HG03039 (cell line): ENCODE data around the gene CBLB.

Experiments used
- ATAC-seq: cut with Tn5 transposase; IDR thresholded peaks from one replicate; pipeline ENCODE4 v1.9.1; 2021; ENCODE audit warnings: mild to moderate bottlenecking, moderate library complexity; ENCODE audit not compliant: unreplicated experiment

Gene CBLB

GRCh38 chr3:105868742-105869530 lies at the start of gene CBLB:
Gene CBLB, minus strand, starts transcription at chr3:105869012. Its CDS starts 1,435 bp downstream, at chr3:105867577.
- peak; percentile 88 for ATAC-seq

GRCh38 chr3:105916767-105917166 lies 48.0 kb upstream of the CBLB start:
- no peak for ATAC-seq

GRCh38 chr3:105915524-105915923 lies 46.7 kb upstream of the CBLB start:
- no peak for ATAC-seq

GRCh38 chr3:105913616-105914015 lies 44.8 kb upstream of the CBLB start:
- no peak for ATAC-seq

- ATAC-seq, result no peak
Measured at GRCh38 chr3:105912891-105913290, 44.1 kb upstream of the CBLB start.

- ATAC-seq, result no peak
Measured at GRCh38 chr3:105911496-105911895, 42.7 kb upstream of the CBLB start.

GRCh38 chr3:105907777-105908176 lies 39.0 kb upstream of the CBLB start:
- ATAC-seq, result no peak

- no peak for ATAC-seq
Measured at GRCh38 chr3:105906836-105907235, 38.0 kb upstream of the CBLB start.

- ATAC-seq, result no peak
Measured at GRCh38 chr3:105906345-105906744, 37.5 kb upstream of the CBLB start.

GRCh38 chr3:105905328-105905727 lies 36.5 kb upstream of the CBLB start:
- ATAC-seq, result no peak

- ATAC-seq, result no peak
Measured at GRCh38 chr3:105904678-105905284, 36.0 kb upstream of the CBLB start.

GRCh38 chr3:105904251-105904650 lies 35.4 kb upstream of the CBLB start:
- no peak for ATAC-seq

- ATAC-seq, result no peak
Measured at GRCh38 chr3:105899516-105899915, 30.7 kb upstream of the CBLB start.

- ATAC-seq, result no peak
Measured at GRCh38 chr3:105891101-105891500, 22.3 kb upstream of the CBLB start.

- ATAC-seq, result no peak
Measured at GRCh38 chr3:105888621-105889579, 20.1 kb upstream of the CBLB start.

GRCh38 chr3:105885256-105885655 lies 16.4 kb upstream of the CBLB start:
- ATAC-seq, result no peak

GRCh38 chr3:105883798-105884377 lies 15.1 kb upstream of the CBLB start:
- no peak for ATAC-seq

- ATAC-seq, result no peak
Measured at GRCh38 chr3:105880681-105881290, 12.0 kb upstream of the CBLB start.

GRCh38 chr3:105878061-105878460 lies 9.2 kb upstream of the CBLB start:
- no peak for ATAC-seq

- no peak for ATAC-seq
Measured at GRCh38 chr3:105877336-105877910, 8.6 kb upstream of the CBLB start.
